22Rv1 (cell line): ENCODE data around the gene EXOC2.

Source experiments
- H3K27ac ChIP-seq: fragments of 450-650 bp; 2 replicates; pipeline ENCODE4 v1.5.1; 2017
- ZFX ChIP-seq: fragments of 450-650 bp; IDR thresholded peaks from 2 replicates; pipeline ENCODE4 v1.6.1; 2017; ENCODE audit warnings: antibody characterized with exemption, borderline replicate concordance
- TF ChIP-seq, protein P1 (sequence below): fragments of 450-650 bp; IDR thresholded peaks from 2 replicates; pipeline ENCODE4 v1.5.1; 2017; ENCODE audit warnings: mild to moderate bottlenecking

The EXOC2 gene

DNA sequence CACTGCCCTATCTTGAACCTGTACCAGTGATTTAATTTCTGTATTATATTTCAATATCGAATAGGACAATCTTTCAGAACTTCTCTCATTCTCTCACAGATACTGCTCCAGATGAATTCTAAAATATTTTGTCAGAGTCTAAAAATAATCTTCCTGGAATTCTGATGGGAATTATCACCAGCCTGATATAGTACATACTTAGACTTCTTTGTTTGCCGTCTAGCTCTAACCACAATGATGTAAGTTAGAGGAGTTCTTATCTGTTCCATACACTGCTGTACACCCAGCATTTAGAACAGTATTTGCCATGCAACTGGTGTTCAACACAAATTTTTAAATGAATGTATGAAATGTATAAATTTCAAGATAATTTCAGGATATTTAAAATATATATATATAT lies 34.7 kb downstream of the EXOC2 start:
- no peak for TF ChIP-seq ZFX
- TF ChIP-seq, protein P1, sequence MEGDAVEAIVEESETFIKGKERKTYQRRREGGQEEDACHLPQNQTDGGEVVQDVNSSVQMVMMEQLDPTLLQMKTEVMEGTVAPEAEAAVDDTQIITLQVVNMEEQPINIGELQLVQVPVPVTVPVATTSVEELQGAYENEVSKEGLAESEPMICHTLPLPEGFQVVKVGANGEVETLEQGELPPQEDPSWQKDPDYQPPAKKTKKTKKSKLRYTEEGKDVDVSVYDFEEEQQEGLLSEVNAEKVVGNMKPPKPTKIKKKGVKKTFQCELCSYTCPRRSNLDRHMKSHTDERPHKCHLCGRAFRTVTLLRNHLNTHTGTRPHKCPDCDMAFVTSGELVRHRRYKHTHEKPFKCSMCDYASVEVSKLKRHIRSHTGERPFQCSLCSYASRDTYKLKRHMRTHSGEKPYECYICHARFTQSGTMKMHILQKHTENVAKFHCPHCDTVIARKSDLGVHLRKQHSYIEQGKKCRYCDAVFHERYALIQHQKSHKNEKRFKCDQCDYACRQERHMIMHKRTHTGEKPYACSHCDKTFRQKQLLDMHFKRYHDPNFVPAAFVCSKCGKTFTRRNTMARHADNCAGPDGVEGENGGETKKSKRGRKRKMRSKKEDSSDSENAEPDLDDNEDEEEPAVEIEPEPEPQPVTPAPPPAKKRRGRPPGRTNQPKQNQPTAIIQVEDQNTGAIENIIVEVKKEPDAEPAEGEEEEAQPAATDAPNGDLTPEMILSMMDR: no peak

DNA sequence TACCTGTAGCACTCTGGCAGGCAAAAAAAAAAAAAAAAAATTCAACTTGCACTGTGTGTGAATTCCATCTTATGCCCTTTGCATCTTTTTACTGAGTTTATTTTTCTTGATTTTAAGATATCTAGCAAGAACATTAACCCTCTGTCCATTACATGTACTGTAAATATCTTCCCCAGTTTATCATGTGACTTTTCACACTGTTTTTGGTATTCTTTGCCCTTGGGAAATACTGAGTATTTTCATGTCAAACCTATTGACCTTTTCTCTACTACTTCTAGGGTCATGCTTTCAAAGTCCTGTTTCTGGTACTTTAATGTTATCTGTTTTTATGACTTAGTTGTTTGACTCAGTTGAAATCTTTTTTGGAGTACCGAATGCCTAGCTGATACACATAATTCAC lies 35.2 kb downstream of the EXOC2 start:
- no peak for TF ChIP-seq ZFX
- H3K27ac ChIP-seq: no peak overlapping the region

More for the DNA sequence above, 34.7 kb downstream of the EXOC2 start:
- no peak overlapping the region for H3K27ac ChIP-seq

DNA sequence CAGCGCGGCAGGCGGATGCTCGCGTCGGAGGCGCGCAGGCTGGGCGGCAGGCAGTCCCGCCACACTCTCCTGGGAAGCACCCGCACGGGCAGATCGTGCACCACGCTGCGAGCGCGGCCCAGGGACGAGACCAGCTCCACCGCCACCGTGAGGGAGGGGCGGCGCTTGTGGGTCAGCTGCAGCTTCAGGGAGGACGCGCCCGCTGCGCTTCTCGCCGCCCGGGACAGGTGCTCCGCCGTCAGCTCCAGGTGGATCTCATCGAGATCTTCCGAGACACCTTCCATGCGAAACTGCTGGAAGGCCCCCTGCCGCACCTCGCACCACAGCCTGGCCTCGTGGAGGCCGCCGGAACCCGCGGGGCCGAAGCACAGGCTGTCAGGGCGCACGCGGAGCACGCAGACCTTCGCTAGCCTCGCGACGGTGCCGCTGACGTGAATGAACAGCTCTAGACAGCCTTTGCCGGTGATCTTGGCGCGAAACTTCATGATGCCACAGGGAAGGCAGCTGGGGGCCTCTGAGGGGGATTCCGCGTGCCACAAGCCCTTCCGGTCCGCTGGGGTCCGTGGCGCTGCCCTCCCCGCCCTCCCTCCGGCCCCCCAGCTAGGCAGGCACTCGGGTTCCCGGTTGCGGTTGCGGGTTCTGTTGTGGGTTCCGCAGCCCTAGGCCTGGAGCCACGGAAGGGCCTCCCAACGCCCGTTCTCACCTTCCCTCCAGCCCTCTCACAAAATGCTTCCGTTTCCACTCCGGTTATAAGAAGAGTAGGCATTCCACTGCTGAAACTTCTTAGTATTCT lies 36.3 kb downstream of the EXOC2 start, which contains the start of gene HUS1B:
TSS of gene HUS1B (minus strand) at position 641 of the 793 bp plus-strand sequence. CDS start at position 485, 156 bp downstream.
- TF ChIP-seq ZFX: no peak
- TF ChIP-seq, protein P1: no peak
- no peak within 1 kb of the TSS for H3K27ac ChIP-seq

DNA sequence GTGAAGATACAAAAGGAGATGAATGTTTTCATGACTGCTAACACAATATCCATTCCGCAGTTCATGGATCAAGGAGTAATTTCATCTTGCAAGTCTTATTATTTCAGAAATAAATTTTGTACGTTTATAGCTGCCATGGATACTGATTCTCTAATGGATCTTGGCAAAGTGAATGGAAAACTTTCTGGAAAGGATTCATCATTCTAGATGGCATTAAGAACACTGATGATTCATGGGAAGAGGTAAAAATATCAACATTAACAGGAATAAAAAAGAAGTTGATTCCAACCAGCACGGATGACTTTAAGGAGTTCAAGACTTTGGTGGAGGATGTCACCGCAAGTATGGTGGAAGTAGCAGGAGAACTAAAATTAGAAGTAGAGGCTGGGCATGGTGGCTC lies 38.8 kb downstream of the EXOC2 start:
- no peak overlapping the region for H3K27ac ChIP-seq
- TF ChIP-seq, protein P1: no peak
- no peak for TF ChIP-seq ZFX

DNA sequence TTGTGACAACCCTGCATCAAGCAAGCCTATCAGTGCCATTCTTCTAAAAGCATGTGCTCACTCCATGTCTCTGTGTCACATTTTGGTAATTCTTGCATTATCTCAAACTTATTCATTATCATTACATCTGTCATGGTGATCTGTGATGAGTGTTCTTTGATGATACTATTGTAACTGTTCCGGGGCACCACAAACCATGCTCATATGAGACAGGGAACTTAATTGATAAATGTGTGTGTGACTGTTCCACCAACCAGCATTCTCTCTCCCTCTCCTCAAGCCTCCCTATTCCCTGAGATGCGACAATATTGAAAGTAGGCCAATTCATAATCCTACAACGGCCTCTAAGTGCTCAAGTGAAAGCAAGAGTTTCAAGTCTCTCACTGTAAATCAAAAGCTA lies 40.1 kb downstream of the EXOC2 start:
- H3K27ac ChIP-seq: no peak overlapping the region
- no peak for TF ChIP-seq ZFX
- TF ChIP-seq, protein P1: no peak

DNA sequence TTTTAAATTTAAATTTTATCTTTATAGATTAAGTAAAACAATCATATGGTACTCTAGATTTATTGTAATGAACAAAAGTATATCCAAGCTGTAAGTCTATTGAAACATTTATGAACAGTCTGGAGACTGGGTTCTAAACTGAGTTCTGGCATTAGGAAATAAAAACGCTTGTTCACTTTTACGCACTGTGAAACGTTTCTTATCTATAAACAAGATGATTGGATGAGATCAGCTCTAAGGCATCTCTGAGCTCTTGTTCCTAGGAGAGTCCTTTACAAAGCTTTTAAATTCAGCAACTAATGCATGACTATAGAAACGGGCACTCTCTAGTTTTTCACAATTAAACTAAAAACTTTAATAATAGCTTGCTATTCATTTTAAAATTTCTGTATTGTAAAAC lies 42.8 kb downstream of the EXOC2 start:
- no peak overlapping the region for H3K27ac ChIP-seq
- TF ChIP-seq ZFX: no peak

DNA sequence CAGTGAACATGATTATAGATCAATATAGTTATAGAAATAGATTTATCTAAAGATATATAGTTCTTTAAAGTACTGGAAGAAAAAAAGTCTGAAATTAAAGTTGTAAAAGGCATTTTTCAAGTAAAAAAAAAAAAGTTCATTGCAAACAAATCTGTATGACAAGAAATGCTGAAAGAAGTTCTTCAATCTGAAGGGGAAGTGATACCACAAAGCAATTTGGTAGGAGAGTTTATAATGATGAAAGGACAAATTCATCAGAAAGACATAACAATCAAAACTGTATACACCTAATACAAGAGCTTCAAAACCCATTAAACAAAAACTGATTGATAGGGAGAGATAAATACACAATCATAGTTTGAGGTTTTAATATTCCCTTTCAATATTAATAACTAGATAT lies 50.1 kb downstream of the EXOC2 start:
- TF ChIP-seq, protein P1: no peak
- no peak for TF ChIP-seq ZFX
- no peak overlapping the region for H3K27ac ChIP-seq

DNA sequence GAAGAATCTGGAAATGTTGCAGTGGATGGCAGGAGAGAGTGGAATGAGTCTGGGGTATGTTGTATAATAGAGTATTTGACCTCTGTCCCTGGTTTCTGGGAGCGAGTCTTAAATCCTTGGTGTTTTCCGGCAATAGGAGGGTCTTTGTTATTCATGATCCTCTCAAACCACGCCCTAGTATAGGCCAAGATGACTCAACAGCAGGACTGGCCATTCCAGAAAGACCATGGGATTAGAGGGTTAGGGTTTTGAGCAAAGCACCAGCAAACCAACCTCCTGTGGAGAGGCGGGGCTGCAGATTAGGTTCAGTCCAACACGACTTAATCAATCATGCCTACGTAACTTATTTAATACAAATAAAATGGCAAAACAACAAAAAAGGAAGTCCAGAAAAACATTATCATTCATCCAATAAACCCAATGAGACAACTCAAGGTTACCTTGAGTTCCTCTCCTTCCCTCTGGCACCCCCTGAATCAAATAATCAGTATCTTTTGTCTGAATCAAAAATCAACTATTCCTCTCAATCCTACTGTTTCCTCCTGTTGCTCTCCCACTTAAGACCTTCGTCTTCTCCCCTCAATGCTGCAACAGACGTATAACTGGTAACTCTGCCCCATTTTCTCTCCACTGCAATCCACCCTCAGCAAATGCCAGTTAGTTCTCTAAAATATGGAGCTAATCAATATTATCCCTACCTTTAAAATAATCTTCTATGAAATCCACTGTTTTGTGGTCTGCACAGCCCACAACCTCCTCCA lies 51.5 kb downstream of the EXOC2 start:
- no peak overlapping the region for H3K27ac ChIP-seq
- TF ChIP-seq, protein P1: no peak
- TF ChIP-seq ZFX: no peak
